UCSD-AML1 (cell line): Measurements from ENCODE around the gene FMN2.

ENCODE experiments used
- DNase-seq: peaks from one replicate; lab custom pipeline; 2025; ENCODE audit not compliant: unreplicated experiment; lab: John Stamatoyannopoulos, UW

The FMN2 gene

DNA sequence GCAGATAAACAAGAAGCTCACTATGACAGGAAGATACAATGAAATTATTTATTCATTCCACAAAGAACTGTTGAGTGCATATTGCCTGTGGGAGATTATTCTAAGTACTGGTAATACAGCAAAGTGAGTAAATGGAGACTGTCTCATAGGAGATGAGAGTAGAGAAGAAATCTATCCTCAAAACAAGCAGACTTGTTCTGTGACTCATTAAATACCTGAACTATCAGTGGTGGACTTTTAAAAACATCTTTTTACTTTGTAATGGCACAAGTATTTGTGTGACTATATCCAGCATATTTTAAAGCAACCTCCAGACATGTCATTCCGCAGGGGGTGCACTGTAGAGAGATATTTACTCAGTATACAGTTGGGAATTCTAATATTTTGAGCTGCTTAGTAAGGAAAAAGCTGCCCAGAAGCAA lies 259.2 kb downstream of the FMN2 start:
- no peak for DNase-seq

GRCh38 chr1:240351690-240352089 lies 260.0 kb downstream of the FMN2 start:
- no peak for DNase-seq

DNA sequence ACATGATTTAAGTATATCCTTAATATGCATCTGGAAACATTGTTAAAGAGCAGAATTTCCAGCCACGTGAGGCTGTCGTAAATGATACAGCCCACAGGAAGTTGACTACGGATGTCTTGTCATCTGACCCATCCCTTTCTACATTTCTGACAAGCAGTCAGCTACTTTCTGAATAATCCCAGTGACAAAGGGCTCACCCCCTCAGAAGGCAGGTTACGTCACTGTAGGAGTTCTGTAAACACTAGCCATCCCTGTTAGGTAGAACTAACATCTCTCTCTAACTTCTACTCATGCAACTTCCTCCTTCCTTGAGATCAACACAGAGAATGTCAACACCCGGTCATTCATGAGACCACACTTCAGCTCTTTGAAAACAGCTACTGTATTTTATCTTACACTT lies 261.1 kb downstream of the FMN2 start:
- DNase-seq = no peak

- no peak for DNase-seq
These were observed 264.9 kb downstream of the FMN2 start for GRCh38 chr1:240356568-240356967.

GRCh38 chr1:240362046-240362445 lies 270.4 kb downstream of the FMN2 start:
- DNase-seq = no peak

- no peak for DNase-seq
These were observed 271.1 kb downstream of the FMN2 start for GRCh38 chr1:240362826-240363225.

- DNase-seq = no peak
These were observed 271.6 kb downstream of the FMN2 start for GRCh38 chr1:240363315-240363714.

DNA sequence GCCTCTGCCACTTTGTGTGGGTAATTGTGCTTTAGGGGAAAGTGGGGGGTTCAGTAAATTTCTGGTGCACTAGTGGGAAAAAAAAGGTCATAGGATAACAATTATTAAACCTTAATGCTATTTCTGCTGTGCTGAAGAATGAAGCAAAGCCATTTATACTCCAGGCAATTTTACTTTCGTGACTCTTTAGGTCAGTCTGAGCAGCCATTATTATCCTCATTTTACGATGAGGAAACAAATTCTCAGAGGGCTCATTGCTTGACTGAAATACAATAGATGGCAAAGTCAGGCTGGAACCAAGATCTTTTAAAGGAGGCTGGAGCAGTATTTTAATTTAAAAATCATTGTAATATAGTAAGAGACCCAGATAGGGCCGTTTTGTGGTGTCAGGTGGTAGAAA lies 272.2 kb downstream of the FMN2 start:
- DNase-seq = no peak

GRCh38 chr1:240366636-240367035 lies 275.0 kb downstream of the FMN2 start:
- DNase-seq = no peak

DNA sequence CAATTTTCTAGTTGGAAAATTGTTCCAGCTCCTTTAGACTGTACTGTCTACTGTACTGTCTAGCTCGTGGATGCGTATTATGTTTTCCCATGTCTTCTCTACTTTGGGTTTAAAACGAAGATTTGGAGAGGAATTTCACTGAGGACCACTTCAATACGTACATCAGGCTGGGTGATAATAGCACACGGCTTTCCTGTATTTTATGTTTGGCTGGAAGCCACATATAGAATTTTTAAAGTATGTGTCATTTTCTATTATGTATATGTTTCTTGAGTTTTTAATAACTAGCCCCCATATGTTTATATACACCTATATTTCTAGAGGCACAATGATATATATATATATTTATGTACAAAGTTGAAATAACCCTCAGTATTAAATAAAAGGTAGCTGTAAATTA lies 293.9 kb downstream of the FMN2 start:
- DNase-seq = no peak

- no peak for DNase-seq
These were observed 294.6 kb downstream of the FMN2 start for GRCh38 chr1:240385985-240386978.

DNA sequence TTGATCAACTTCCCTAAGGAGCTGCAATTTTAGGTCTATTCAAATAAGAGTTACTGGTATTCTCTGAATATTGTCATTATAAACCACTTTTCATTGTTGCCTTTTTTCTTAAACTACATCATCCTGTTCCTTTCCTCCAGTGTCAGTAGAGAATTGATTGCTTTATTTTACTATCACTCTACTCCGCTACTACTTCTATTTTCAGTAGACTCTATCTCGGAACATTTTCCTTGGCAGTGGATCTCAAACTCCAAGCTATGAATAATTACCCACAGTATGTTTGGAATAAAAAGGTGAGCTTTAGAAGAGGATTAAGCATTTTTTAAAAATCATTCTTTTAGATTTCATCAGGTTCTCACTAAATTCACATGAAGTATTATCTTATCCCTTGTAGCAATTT lies 295.4 kb downstream of the FMN2 start:
- DNase-seq = no peak

DNA sequence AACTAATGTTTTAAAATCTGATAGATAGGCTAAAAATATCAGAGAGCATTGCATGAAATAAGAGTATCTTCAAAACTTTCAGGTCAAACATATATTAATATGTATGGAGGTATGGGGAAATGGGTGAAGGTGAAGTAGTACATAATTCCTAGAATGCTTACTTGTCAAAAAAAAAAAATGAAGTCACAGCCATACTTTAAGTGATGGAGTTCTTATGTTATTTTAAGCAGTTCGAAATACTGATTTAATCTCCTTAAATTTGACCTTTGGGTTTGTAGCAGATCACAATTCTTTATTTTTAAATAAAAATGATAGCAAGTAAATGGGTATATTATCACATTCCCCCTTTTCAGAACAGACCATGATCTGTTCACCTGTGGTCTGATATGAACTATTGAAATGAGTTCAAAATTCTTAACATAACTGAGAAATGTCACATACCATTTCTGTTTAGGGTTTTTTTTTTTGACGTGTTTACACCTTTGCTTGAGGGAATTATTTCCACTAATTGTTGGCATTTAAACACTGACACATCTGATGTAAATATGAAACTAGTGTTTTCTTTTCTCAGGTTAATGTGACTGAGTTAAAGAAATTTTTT lies 300.1 kb downstream of the FMN2 start:
- no peak for DNase-seq

- DNase-seq = no peak
These were observed 302.7 kb downstream of the FMN2 start for GRCh38 chr1:240394353-240394752.

GRCh38 chr1:240395336-240395735 lies 303.7 kb downstream of the FMN2 start:
- no peak for DNase-seq

DNA sequence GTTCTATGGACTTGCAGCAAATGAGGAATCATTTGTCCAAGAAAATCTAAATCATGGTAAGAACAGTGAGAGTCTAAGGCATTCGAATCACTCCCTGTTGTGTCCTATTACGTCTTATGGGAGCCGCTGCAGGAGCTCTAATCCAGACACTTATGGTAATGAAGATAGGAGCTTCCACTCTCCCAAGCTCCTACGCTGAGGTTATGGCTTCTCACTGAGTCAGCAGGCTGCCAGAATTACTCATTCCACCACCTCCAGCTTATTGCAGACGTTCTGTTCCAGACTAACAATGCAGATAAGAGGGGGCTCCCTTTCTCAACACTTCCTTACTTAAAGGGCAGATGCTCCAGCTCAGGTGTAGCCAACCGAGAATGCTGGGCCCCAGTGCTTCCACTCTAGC lies 307.7 kb downstream of the FMN2 start:
- DNase-seq = no peak

GRCh38 chr1:240401731-240402130 lies 310.0 kb downstream of the FMN2 start:
- no peak for DNase-seq

DNA sequence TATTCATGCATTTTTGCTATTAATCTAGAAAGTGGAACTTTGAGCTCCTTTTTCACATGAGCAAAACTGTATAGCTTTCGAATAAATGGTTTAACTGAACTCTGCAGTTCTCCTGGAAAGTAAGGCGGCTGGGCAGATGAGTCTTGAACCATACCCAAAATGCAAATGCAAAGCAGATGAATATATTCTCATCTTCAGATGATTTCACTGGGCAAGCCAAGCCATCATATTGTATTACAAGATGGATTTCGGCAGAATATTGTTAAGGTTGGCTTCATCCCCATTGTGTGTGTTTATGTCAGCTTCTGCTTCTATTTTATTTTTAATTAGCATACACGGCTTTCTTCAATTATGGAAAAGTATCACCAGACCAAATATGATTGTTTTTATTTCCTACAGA lies 310.6 kb downstream of the FMN2 start:
- no peak for DNase-seq

GRCh38 chr1:240404286-240404685 lies 312.6 kb downstream of the FMN2 start:
- no peak for DNase-seq

GRCh38 chr1:240405751-240406150 lies 314.1 kb downstream of the FMN2 start:
- DNase-seq = no peak

- no peak for DNase-seq
These were observed 315.7 kb downstream of the FMN2 start for GRCh38 chr1:240407407-240407806.

DNA sequence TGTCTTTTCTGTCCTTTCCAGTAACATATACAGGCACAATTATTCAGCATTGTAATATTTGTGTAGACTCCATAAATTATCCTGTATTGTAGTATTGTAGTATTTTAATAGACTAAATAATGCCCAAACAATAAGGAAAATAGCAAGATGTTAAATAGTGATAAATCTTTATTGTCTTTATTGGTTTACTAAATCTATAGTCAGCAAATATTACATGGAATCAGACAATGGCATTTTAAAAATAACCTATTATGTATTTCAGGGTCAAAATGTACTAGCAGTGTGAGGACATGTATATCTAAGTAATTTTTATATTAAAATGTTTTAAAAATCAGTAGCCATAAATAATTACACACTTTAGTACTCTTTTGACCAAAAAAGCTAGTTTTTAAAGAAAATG lies 317.9 kb downstream of the FMN2 start:
- no peak for DNase-seq
